Panc1 (cell line): ENCODE measurements around the gene LRRC36. TPM values are rescaled to one million over a fixed set of nuclear protein-coding genes. Genes with fewer than 3 reads are reported as not detected.

Source experiments
- ATAC-seq: fragments of 200-7000 bp; cut with Tn5 transposase; 2 replicates; pipeline ENCODE4 v1.9.1; 2020; ENCODE audit warnings: mild to moderate bottlenecking, moderate library complexity
- BruUV-seq: library from RNA; stranded (reverse); fragments of 400-500 nt; replicated peaks from 2 replicates; lab custom pipeline; 2021; lab: Mats Ljungman, UMichigan
- CTCF ChIA-PET: fragments of 300-600 bp; sonication (Branson Sonifier 250); formaldehyde crosslinking; loops from one replicate; lab custom pipeline; 2022; ENCODE audit warnings: antibody characterized with exemption; lab: Charles Lee
- POLR2A ChIA-PET: fragments of 300-600 bp; sonication (Branson Sonifier 250); formaldehyde crosslinking; loops from one replicate; lab custom pipeline; 2022; ENCODE audit warnings: antibody characterized with exemption; lab: Charles Lee
- DNase-seq: peaks from one replicate; pipeline ENCODE4 v3.0.0-alpha.2; 2010; ENCODE audit warnings: low read depth, low spot score
- H3K27ac ChIP-seq: 2 replicates; pipeline ENCODE4 v1.5.1; 2011; ENCODE audit warnings: mild to moderate bottlenecking, low read length, inconsistent platforms
- H3K27me3 ChIP-seq: fragments of 200-500 bp; sonication (Bioruptor generic); 2 replicates; pipeline ENCODE4 v1.6.0; 2014; ENCODE audit warnings: low read length, inconsistent platforms; ENCODE audit not compliant: control insufficient read depth, insufficient read depth
- H3K36me3 ChIP-seq: fragments of 200-500 bp; sonication (Bioruptor generic); 2 replicates; pipeline ENCODE4 v1.5.1; 2014; ENCODE audit warnings: inconsistent platforms, mild to moderate bottlenecking, low read length, moderate library complexity; ENCODE audit not compliant: control insufficient read depth, insufficient read depth
- H3K4me1 ChIP-seq: 2 replicates; pipeline ENCODE4 v1.5.1; 2011; ENCODE audit warnings: inconsistent platforms, mild to moderate bottlenecking, low read length, moderate library complexity; ENCODE audit not compliant: control insufficient read depth, insufficient read depth
- H3K4me3 ChIP-seq, 2 experiments: 2 replicates each; pipeline ENCODE4 v1.5.1; 2011 to 2012; ENCODE audit warnings: low read depth in 2 of 2, low read length in 2 of 2, mild to moderate bottlenecking in 2 of 2, inconsistent platforms in 1 of 2, moderate library complexity in 1 of 2
- H3K9me3 ChIP-seq: fragments of 200-500 bp; sonication (Bioruptor generic); 2 replicates; pipeline ENCODE4 v1.5.1; 2014; ENCODE audit warnings: low read depth, mild to moderate bottlenecking, inconsistent platforms, low read length, moderate library complexity; ENCODE audit not compliant: control insufficient read depth, insufficient read depth
- POLR2AphosphoS5 ChIP-seq: IDR thresholded peaks from 2 replicates; pipeline ENCODE4 v1.6.1; 2012; ENCODE audit warnings: mild to moderate bottlenecking, low read depth, low read length, moderate library complexity
- SIN3A ChIP-seq: IDR thresholded peaks from 2 replicates; pipeline ENCODE4 v1.6.1; 2012; ENCODE audit warnings: low read depth, mild to moderate bottlenecking, low read length, moderate library complexity, borderline replicate concordance; ENCODE audit not compliant: insufficient read depth
- TCF7L2 ChIP-seq: IDR thresholded peaks from 2 replicates; pipeline ENCODE4 v1.6.1; 2011; ENCODE audit warnings: mild to moderate bottlenecking, low read depth, low read length, inconsistent platforms
- in situ Hi-C: cut with HindIII; loops from 2 replicates; pipeline ENCODE4 v1.10.0; 2016; ENCODE audit warnings: low sequenced_read_pairs, low pct_unique_long_range_greater_than_20kb
- intact Hi-C: fragments of 100-400 bp; cut with micrococcal nuclease; formaldehyde crosslinking; loops from one replicate; pipeline ENCODE4 v1.10.0; 2022; ENCODE audit not compliant: unreplicated experiment
- total RNA-seq: library from RNA; stranded (reverse); gene quantifications from one replicate; pipeline ENCODE4 v1.2.1, GENCODE V29; 2021; ENCODE audit not compliant: unreplicated experiment
- TF ChIP-seq, protein P1 (sequence below): fragments of 450-650 bp; IDR thresholded peaks from 2 replicates; pipeline ENCODE4 v1.5.1; 2017; ENCODE audit warnings: mild to moderate bottlenecking
- TF ChIP-seq, protein P2 (sequence below), 2 experiments: IDR thresholded peaks; 2 replicates each; pipeline ENCODE4 v1.6.1; 2011 to 2012; ENCODE audit warnings: low read depth in 2 of 2, control low read depth in 1 of 2, low read length in 1 of 2, mild to moderate bottlenecking in 1 of 2, moderate library complexity in 1 of 2; ENCODE audit not compliant: insufficient read depth in 1 of 2

The LRRC36 gene
- total RNA-seq, 1 experiment from 2014 or later = 0.54 TPM

DNA sequence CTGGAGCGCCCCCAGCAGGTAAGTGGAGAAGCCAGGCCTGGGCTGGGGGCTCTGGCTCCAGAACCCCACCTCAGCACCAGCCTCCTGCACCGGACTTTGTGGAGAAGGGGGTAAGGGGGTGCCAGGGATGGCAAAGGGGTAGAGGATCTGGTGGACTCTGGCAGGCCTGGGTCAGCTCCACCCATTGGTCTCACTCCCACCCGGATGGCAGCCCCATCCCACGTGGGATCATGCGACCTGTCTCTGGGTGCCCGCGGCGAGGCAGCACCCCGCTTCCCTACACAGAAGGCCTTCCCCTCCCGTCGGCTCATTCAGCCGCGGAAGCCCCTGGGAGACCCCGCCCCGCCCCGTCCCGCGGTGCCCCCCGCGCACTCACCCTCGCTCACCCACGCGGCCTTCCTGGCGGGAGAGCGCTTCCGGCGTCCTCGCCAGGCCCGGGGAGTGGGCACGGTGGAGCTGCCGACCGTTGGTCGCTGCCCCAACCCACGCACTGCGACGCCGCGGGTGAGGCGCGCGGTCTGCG is 47.8 kb upstream of the LRRC36 start:
- Histone ChIP-seq H3K27ac (peak overlapping the region; percentile 44), H3K27me3 (no peaks in the 10 kb centered on the region), H3K36me3 (no peaks in the 10 kb centered on the region; the same call in 1 of the 2 replicates), H3K4me1 (peaks cover 6% of the 10 kb centered on the region; the same call in 1 of the 2 replicates), H3K4me3 (peak overlapping the region; percentile 43 to 62), H3K9me3 (no peaks in the 10 kb centered on the region)
- intact Hi-C loops (no loop called here), in situ Hi-C loops (no loop called here)
- BruUV-seq = no TSS peak
- TF ChIP-seq, protein P1, sequence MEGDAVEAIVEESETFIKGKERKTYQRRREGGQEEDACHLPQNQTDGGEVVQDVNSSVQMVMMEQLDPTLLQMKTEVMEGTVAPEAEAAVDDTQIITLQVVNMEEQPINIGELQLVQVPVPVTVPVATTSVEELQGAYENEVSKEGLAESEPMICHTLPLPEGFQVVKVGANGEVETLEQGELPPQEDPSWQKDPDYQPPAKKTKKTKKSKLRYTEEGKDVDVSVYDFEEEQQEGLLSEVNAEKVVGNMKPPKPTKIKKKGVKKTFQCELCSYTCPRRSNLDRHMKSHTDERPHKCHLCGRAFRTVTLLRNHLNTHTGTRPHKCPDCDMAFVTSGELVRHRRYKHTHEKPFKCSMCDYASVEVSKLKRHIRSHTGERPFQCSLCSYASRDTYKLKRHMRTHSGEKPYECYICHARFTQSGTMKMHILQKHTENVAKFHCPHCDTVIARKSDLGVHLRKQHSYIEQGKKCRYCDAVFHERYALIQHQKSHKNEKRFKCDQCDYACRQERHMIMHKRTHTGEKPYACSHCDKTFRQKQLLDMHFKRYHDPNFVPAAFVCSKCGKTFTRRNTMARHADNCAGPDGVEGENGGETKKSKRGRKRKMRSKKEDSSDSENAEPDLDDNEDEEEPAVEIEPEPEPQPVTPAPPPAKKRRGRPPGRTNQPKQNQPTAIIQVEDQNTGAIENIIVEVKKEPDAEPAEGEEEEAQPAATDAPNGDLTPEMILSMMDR = no peak
- TF ChIP-seq, protein P2, sequence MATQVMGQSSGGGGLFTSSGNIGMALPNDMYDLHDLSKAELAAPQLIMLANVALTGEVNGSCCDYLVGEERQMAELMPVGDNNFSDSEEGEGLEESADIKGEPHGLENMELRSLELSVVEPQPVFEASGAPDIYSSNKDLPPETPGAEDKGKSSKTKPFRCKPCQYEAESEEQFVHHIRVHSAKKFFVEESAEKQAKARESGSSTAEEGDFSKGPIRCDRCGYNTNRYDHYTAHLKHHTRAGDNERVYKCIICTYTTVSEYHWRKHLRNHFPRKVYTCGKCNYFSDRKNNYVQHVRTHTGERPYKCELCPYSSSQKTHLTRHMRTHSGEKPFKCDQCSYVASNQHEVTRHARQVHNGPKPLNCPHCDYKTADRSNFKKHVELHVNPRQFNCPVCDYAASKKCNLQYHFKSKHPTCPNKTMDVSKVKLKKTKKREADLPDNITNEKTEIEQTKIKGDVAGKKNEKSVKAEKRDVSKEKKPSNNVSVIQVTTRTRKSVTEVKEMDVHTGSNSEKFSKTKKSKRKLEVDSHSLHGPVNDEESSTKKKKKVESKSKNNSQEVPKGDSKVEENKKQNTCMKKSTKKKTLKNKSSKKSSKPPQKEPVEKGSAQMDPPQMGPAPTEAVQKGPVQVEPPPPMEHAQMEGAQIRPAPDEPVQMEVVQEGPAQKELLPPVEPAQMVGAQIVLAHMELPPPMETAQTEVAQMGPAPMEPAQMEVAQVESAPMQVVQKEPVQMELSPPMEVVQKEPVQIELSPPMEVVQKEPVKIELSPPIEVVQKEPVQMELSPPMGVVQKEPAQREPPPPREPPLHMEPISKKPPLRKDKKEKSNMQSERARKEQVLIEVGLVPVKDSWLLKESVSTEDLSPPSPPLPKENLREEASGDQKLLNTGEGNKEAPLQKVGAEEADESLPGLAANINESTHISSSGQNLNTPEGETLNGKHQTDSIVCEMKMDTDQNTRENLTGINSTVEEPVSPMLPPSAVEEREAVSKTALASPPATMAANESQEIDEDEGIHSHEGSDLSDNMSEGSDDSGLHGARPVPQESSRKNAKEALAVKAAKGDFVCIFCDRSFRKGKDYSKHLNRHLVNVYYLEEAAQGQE (IDR thresholded peaks at IDR 0.05; ENCODE audit: insufficient read depth in 1 of 2, low read depth in 2 of 2, low read length in 1 of 2) = no peak
- no peak for TF ChIP-seq TCF7L2
- no peak for TF ChIP-seq SIN3A
- no peak for TF ChIP-seq POLR2AphosphoS5
- POLR2A ChIA-PET = no interaction called here
- ATAC-seq (peak; percentile 47), DNase-seq (no peak)
- CTCF ChIA-PET = interaction anchor here (0.6 kb wide), 1 partner anchor 20 kb away, joined by 4 read pairs; no protein-coding TSS in a partner anchor

DNA sequence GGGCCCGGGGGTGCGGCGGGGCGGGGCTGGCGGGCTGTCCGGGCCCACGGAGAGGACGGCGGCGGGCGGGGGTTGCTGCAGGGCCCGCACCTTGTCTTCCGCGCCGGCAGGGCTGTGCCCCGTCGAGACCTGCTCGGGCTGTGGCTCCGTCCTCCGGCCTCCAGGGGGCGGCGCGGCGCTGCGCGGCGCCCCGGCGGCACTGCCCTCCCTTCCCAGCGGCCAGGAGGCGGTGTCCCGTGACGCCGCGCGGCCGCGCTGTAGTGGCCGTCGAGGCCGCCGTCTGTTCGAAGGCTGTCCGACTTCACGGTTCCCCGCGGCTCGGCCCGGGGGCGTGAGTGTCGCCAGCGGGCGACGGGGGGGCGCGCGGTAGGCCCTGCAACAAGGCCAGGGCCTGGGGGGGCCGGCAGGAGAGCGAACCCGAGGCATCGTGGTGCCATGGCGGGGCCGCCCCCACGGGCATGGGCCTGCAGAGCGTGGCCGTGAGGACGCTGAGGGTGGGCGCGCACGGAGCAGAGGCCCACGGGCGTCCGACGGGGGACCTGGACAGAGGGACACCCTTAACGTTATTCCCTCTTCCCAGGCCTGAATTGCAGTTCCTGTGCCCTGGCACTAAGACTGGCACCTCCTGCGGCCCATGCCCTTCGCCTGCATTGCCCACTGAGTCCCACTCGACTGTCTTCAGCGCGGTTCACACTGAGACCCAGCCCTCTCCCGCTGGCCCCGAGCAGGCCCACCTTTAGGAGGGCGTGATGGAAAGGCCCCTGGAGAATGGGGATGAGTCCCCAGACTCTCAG is 47.1 kb upstream of the LRRC36 start, which contains the start of gene PLEKHG4:
PLEKHG4 (plus strand) TSS at position 237 of the 794 bp plus-strand sequence; CDS start at position 750, 513 bp downstream.
- H3K4me3 ChIP-seq = peak within 1 kb of the TSS; percentile 43 to 62
- H3K36me3 ChIP-seq = no peaks in the 10 kb centered on the region; the same call in 1 of the 2 replicates
- TF ChIP-seq POLR2AphosphoS5 = no peak
- TF ChIP-seq, protein P1 = peak; percentile 88
- H3K27ac ChIP-seq = peak within 1 kb of the TSS; percentile 44
- BruUV-seq = no TSS peak
- H3K27me3 ChIP-seq = no peaks in the 10 kb centered on the region
- intact Hi-C loops (no loop called here), in situ Hi-C loops (no loop called here)
- DNase-seq = no peak
- H3K9me3 ChIP-seq = no peaks in the 10 kb centered on the region
- POLR2A ChIA-PET = no interaction called here
- peaks cover 6% of the 10 kb centered on the region; the same call in 1 of the 2 replicates for H3K4me1 ChIP-seq
- CTCF ChIA-PET = interaction anchor here (0.6 kb wide), 1 partner anchor 21 kb away, joined by 4 read pairs; no protein-coding TSS in a partner anchor
- peak; percentile 92 for ATAC-seq
